Thymus (tissue), 11 donors: Measurements from ENCODE around the gene LPCAT2. TPM values are rescaled to one million over a fixed set of nuclear protein-coding genes. Genes with fewer than 3 reads are reported as not detected.

Experiments
- DNase-seq, 9 donors: peaks; one replicate each; pipeline ENCODE4 v3.0.0-alpha.2; 2013; ENCODE audit warnings: low spot score in 9 of 9, low read depth in 6 of 9, missing footprints in 1 of 9
- H3K27ac ChIP-seq, 2 donors: one replicate each; pipeline ENCODE4 v1.5.1; 2013; ENCODE audit warnings: control low read depth in 1 of 2, low read depth in 1 of 2, low read length in 1 of 2, mild to moderate bottlenecking in 1 of 2, moderate library complexity in 1 of 2
- H3K27me3 ChIP-seq, 2 donors: one replicate each; pipeline ENCODE4 v1.5.1; 2013; ENCODE audit warnings: low read length in 1 of 2; ENCODE audit not compliant: control insufficient read depth in 2 of 2, insufficient read depth in 1 of 2
- H3K36me3 ChIP-seq, 2 donors: one replicate each; pipeline ENCODE4 v1.5.1; 2013; ENCODE audit warnings: low read length in 1 of 2, mild to moderate bottlenecking in 1 of 2, moderate library complexity in 1 of 2; ENCODE audit not compliant: control insufficient read depth in 2 of 2, insufficient read depth in 2 of 2
- H3K4me1 ChIP-seq, 2 donors: one replicate each; pipeline ENCODE4 v1.5.1; 2013; ENCODE audit warnings: low read length in 2 of 2; ENCODE audit not compliant: control insufficient read depth in 2 of 2, insufficient read depth in 2 of 2
- H3K4me3 ChIP-seq, 2 donors: one replicate each; pipeline ENCODE4 v1.5.1; 2013; ENCODE audit warnings: low read length in 2 of 2, control low read depth in 1 of 2, mild to moderate bottlenecking in 1 of 2
- H3K9me3 ChIP-seq, 2 donors: one replicate each; pipeline ENCODE4 v1.5.1; 2013; ENCODE audit warnings: low read length in 1 of 2, mild to moderate bottlenecking in 1 of 2; ENCODE audit not compliant: control insufficient read depth in 2 of 2, insufficient read depth in 1 of 2
- polyA plus RNA-seq: library from polyadenylated mRNA; stranded (reverse); fragments of 200-250 nt; gene quantifications from one replicate; pipeline ENCODE4 v1.2.3, GENCODE V29; 2013
- total RNA-seq: library from RNA; stranded (reverse); fragments of 120-200 nt; gene quantifications from one replicate; pipeline ENCODE4 v1.2.4, GENCODE V29; 2013
- donor health status: healthy.

LPCAT2 gene
- total and polyA plus RNA-seq, 2 donors = 5.2 to 11.2 TPM

DNA sequence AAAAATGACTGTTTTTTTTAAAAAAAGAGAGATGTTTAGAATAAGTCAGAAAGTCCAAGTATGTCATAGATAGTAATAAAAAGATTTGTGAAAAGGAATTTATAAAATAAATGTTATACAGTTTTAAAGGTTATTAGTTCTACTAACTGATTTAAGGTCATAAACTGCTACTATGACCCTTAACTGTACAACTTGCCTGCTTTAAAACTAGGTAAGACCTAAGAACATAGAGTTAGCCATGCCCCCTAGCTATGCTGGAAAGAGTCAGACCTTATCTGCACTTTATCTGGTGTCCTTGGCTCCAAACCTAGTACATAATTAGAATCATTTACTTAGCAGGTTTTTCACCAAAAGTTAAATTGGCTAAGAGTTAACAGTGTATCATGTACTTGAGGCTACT is 123.4 kb downstream of the LPCAT2 start:
- H3K4me1 ChIP-seq = no peaks in the 10 kb centered on the region
- no peak overlapping the region for H3K27ac ChIP-seq
- no peaks in the 10 kb centered on the region for H3K9me3 ChIP-seq
- H3K27me3 ChIP-seq = no peaks in the 10 kb centered on the region
- no peak overlapping the region for H3K4me3 ChIP-seq
- no peaks in the 10 kb centered on the region for H3K36me3 ChIP-seq
- DNase-seq = no peak

- no peak for DNase-seq
- Histone ChIP-seq H3K27me3 (no peaks in the 10 kb centered on the region), H3K36me3 (no peaks in the 10 kb centered on the region), H3K4me1 (no peaks in the 10 kb centered on the region), H3K9me3 (no peaks in the 10 kb centered on the region), H3K27ac (no peak overlapping the region), H3K4me3 (no peak overlapping the region)
These were observed 125.3 kb downstream of the LPCAT2 start for GRCh38 chr16:55634193-55634592.

Other genes starting within 250 kb of the LPCAT2 start
- 2.8 TPM for gene IRX6, start 184.9 kb upstream of the LPCAT2 start, total RNA-seq
- 1.1 TPM for gene IRX6, start 184.9 kb upstream of the LPCAT2 start, polyA plus RNA-seq
- 8.5 TPM for gene MMP2, start 29.9 kb upstream of the LPCAT2 start, total RNA-seq
- 14.3 TPM for gene MMP2, start 29.9 kb upstream of the LPCAT2 start, polyA plus RNA-seq
- 0.19 TPM for gene CAPNS2, start 57.6 kb downstream of the LPCAT2 start, total RNA-seq
- 1.7 TPM for gene CAPNS2, start 57.6 kb downstream of the LPCAT2 start, polyA plus RNA-seq
- gene SLC6A2, start 146.9 kb downstream of the LPCAT2 start, total RNA-seq = 0.14 TPM
- 0.25 TPM for gene SLC6A2, start 146.9 kb downstream of the LPCAT2 start, polyA plus RNA-seq